Measurements from ENCODE around the gene MPC1.

MPC1 gene

DNA sequence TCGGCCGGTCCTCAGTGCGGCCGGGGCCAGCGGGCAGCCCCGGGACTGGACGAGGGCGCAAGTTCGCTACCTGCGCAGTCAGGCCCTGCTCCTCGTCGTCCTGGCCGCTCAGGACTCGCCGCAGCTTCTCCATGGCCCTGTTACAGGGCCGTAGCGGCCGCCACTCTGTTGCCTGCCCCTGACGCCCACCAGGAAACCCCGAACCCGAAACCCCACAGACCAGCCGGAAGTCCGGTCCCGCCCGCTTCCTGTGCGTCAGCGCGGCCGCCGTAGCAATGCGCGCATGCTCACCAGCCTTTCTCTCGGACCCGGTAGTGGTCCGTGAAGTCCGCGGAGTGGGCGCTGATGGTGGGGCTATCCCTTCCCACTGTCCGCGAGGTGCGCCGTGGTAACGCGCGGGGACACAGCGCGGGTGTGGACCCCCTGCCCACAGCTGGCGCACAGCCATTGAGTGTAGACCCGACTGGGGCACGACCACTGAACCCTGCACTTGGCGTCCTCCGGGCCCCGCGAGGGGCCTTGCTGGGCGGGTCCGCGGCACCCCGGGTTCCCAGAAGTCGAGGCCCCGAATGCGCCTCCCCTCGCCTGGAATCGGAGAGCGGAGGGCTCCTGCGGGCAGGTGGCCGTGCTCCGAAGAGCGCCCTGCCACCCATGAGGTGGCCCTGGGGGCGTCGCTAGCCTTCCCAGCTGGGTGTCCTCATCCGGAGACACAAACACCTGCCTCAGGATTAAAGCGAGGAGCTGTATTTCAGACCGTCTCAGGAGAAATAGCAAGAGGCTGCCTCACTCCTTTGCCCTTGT lies 40.2 kb downstream of the MPC1 start, which contains the start of gene SFT2D1:
SFT2D1 (minus strand) TSS at position 197 of the 801 bp plus-strand sequence; CDS start at position 133, 64 bp downstream.
- Mint-ChIP-seq H3K27ac (peak within 1 kb of the TSS; percentile 84), H3K27me3 (peaks cover 24% of the 10 kb centered on the region), H3K9me3 (no peaks in the 10 kb centered on the region), H3K4me1 (peaks cover 4% of the 10 kb centered on the region), H3K36me3 (peaks cover 10% of the 10 kb centered on the region), H3K4me3 (peak within 1 kb of the TSS; percentile 85)
- peak; percentile 86 for DNase-seq
- CTCF ChIA-PET, result interaction anchor here (0.8 to 0.9 kb wide), 2 partner anchors 39 kb away, joined by 3 to 4 read pairs; no protein-coding TSS in a partner anchor

DNA sequence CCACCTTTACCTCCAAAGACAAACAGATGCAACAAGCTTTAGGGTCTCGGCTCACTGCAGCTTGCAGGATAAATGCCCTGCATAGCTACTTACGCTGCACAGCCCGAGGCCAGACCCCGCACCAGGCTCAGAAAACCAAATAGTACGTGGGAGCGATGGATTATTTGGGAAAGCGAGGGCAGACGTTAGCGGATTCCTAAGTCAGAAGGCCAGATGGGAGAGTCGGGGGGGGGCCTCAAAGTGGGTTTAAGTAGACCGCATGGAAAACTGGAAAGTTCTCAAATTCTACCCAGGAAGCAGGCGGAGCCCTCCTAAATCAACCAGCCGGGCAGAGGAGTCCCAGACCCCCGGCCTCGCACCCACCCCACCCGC lies 40.8 kb downstream of the MPC1 start:
- Mint-ChIP-seq H3K9me3 (no peaks in the 10 kb centered on the region), H3K4me3 (peak overlapping the region; percentile 85), H3K36me3 (peaks cover 14% of the 10 kb centered on the region), H3K27me3 (peaks cover 21% of the 10 kb centered on the region), H3K27ac (peak overlapping the region; percentile 84), H3K4me1 (peaks cover 4% of the 10 kb centered on the region)
- CTCF ChIA-PET, result interaction anchor here (0.6 to 0.9 kb wide), 2 partner anchors 40 to 42 kb away, joined by 3 read pairs; no protein-coding TSS in a partner anchor
- no peak for DNase-seq

DNA sequence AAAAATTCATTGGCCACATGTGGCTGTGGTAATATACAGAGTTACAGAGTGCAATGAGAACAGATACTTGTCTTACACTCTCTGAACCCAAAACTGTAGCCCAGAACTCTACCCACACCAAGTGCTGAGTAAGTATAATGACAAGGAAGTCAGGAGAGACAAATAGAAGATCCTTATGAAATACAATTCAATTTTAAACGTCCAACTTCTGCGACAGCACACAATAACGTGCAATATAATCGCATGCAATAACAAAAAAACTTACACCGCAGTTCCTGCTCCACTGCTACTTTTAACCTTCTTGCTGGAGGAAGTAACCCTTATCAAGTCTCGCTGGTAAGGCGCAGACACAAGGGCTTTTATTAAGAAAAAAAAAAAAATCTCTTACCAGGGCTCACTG lies 41.3 kb downstream of the MPC1 start:
- peaks cover 4% of the 10 kb centered on the region for H3K4me1 Mint-ChIP-seq
- peaks cover 19% of the 10 kb centered on the region for H3K36me3 Mint-ChIP-seq
- H3K27me3 Mint-ChIP-seq, result peaks cover 17% of the 10 kb centered on the region
- no peaks in the 10 kb centered on the region for H3K9me3 Mint-ChIP-seq
- H3K27ac Mint-ChIP-seq, result peak overlapping the region; percentile 84
- peak overlapping the region; percentile 85 for H3K4me3 Mint-ChIP-seq
- CTCF ChIA-PET, result interaction anchor here (0.6 to 0.9 kb wide), 2 partner anchors 40 to 42 kb away, joined by 3 read pairs; no protein-coding TSS in a partner anchor
- DNase-seq, result no peak

DNA sequence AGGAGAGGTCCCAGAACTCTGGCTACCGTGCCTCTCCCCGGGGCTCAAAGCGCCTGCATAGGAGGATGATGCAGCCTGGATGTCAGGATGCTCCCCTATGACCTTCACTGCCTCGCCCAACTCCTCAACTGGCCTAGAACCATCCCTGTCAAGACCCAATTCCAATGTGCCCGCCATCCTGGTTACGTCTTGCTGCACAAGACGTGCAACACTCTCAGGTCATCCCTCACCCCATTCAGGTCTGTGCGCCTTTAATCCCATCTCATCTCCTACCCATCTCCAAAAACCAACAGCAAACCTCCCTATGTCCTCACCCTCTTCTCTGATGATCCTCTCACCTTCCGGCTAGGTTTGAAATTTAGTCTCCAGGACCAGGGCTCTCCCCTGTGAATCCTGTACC lies 43.9 kb downstream of the MPC1 start:
- Mint-ChIP-seq H3K27me3 (peaks cover 3% of the 10 kb centered on the region), H3K36me3 (peaks cover 38% of the 10 kb centered on the region), H3K27ac (no peak overlapping the region), H3K4me1 (peaks cover 26% of the 10 kb centered on the region), H3K4me3 (no peak overlapping the region), H3K9me3 (no peaks in the 10 kb centered on the region)
- CTCF ChIA-PET, result interaction anchor here (1.5 kb wide), 1 partner anchor 42 kb away, joined by 3 read pairs; no protein-coding TSS in a partner anchor
- DNase-seq, result no peak

DNA sequence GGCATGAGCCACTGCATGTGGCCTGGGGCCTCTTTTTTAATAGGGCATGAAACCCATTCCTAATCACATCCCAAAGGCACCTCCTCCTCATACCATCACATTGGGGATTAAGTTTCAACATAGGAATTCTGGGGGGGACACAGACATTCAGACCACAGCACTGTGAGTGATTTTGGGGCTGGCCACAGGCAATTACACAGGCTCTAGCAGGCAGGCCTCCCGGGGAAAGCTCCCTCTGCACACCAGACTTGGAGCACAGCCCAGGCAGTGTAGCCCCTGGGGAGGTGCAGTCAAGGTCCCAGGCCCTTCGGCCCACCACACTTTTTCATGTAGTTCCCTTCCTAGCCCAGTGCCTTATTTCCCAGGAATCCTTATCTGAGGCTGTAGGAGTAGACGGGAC lies 45.9 kb downstream of the MPC1 start:
- H3K4me3 Mint-ChIP-seq, result no peak overlapping the region
- H3K27me3 Mint-ChIP-seq, result peaks cover 8% of the 10 kb centered on the region
- no peak for DNase-seq
- H3K27ac Mint-ChIP-seq, result no peak overlapping the region
- no peaks in the 10 kb centered on the region for H3K9me3 Mint-ChIP-seq
- H3K4me1 Mint-ChIP-seq, result peaks cover 42% of the 10 kb centered on the region
- H3K36me3 Mint-ChIP-seq, result peaks cover 51% of the 10 kb centered on the region
- CTCF ChIA-PET, result interaction anchor here (1.3 kb wide), 1 partner anchor 24 kb away, joined by 3 read pairs; no protein-coding TSS in a partner anchor

DNA sequence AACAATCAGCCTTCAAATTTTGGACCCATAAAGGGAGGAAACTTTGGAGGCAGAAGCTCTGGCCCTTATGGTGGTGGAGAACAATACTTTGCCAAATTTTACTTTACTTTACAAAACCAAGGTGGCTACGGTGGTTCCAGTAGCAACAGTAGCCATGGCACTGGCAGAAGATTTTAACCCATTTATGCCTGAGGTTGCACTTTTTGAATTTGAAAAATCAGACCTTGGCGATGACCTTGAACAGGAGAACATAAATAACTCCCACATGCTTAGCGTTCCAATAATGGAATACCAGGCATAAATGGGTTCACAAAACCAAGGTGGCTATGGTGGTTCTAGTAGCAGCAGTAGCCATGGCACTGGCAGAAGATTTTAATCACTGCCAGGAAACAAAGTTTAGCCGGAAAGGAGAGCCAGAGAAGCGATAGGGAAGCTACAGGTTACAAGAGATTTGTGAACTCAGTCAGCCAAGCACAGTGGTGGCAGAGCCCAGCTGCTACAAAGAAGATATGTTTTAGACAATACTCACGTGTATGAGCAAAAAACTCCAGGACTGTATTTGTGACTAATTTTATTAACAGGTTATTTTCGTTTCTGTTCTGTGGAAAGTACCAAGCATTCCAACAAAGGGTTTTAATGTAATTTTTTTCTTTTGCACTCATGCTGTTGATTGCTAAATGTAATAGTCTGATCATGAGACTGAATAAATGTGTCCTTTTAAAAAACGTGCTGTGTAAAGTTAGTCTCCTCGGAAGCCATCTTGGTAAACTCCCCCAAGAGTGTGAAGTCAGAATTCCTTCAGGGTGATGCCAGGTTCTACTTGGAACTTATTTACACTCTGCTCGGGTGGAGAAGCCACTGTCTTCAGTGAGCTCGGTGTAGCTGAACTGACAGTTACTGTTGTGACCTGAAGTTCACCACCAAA lies 47.1 kb downstream of the MPC1 start:
- Mint-ChIP-seq H3K27me3 (peaks cover 8% of the 10 kb centered on the region), H3K36me3 (peaks cover 51% of the 10 kb centered on the region), H3K9me3 (no peaks in the 10 kb centered on the region), H3K4me1 (peaks cover 42% of the 10 kb centered on the region), H3K27ac (no peak overlapping the region), H3K4me3 (no peak overlapping the region)
- CTCF ChIA-PET, result interaction anchor here (0.9 kb wide), 1 partner anchor 66 kb away, joined by 3 read pairs; no protein-coding TSS in a partner anchor
- DNase-seq, result no peak

DNA sequence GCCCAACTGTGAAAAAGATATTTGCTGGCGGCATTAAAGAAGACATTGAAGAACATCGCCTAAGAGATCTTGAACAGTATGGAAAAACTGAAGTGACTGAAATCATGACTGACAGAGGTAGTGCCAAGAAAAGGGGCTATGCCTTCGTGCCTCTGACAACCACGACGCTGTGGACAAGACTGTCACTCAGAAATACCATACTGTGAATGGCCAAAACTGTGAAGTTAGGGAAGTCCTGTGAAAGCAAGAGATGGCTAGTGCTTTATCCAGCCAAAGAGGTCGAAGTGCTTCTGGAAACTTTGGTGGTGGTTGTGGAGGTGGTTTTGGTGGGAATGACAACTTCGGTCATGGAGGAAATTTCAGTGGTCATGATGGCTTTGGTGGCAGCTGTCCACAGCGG lies 47.9 kb downstream of the MPC1 start:
- Mint-ChIP-seq H3K36me3 (peaks cover 51% of the 10 kb centered on the region), H3K4me3 (no peak overlapping the region), H3K27ac (no peak overlapping the region), H3K27me3 (peaks cover 8% of the 10 kb centered on the region), H3K4me1 (peaks cover 42% of the 10 kb centered on the region), H3K9me3 (no peaks in the 10 kb centered on the region)
- CTCF ChIA-PET, result interaction anchor here (0.9 to 2.0 kb wide), 2 partner anchors 47 to 66 kb away, joined by 3 to 10 read pairs; no protein-coding TSS in a partner anchor
- DNase-seq, result no peak

DNA sequence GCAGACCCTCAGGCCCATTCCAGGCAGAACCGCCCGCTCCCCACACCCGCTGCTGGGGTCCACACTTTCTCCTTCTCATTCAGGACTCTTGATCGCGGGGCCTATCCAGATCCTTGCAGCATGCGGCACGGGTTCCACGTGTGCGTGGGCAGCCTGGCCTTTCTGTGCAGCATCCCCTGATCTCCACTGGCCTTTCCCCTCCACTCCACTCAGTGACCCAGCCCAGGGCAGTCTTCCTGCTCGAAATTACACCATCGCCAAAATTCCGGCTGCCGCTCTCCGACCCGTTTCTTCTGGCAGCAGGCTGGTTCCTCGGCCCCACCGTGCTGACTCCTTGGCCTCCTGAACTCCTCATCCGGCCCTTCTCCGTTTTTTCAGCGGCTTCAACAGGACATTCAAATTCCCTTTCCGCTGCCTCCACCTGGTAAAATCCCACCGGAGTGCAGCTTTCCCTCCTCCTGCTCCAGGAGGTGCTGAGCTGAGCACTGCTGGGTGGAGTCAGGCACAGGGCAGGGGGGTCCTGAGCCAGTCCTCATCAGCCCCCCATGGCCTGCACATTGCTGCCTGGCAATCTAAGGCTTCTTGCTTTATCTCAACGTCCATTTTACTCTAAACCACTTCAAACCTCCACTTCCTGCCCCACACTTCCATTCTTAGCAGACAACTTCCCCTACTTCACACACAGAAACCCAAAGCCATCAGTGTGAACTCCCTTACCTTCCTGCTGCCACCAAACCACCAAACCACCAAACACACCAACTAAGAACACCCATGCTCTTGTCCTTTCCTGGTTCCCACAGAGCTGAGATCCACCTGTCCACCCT lies 49.4 kb downstream of the MPC1 start:
- Mint-ChIP-seq H3K27me3 (peaks cover 8% of the 10 kb centered on the region), H3K4me1 (peaks cover 44% of the 10 kb centered on the region), H3K4me3 (peak overlapping the region; percentile 2), H3K27ac (peak overlapping the region; percentile 8), H3K36me3 (peaks cover 57% of the 10 kb centered on the region), H3K9me3 (no peaks in the 10 kb centered on the region)
- DNase-seq, result peak; percentile 63
- CTCF ChIA-PET, result interaction anchor here (1.1 to 2.0 kb wide), 2 partner anchors 20 to 48 kb away, joined by 3 to 10 read pairs; no protein-coding TSS in a partner anchor

DNA sequence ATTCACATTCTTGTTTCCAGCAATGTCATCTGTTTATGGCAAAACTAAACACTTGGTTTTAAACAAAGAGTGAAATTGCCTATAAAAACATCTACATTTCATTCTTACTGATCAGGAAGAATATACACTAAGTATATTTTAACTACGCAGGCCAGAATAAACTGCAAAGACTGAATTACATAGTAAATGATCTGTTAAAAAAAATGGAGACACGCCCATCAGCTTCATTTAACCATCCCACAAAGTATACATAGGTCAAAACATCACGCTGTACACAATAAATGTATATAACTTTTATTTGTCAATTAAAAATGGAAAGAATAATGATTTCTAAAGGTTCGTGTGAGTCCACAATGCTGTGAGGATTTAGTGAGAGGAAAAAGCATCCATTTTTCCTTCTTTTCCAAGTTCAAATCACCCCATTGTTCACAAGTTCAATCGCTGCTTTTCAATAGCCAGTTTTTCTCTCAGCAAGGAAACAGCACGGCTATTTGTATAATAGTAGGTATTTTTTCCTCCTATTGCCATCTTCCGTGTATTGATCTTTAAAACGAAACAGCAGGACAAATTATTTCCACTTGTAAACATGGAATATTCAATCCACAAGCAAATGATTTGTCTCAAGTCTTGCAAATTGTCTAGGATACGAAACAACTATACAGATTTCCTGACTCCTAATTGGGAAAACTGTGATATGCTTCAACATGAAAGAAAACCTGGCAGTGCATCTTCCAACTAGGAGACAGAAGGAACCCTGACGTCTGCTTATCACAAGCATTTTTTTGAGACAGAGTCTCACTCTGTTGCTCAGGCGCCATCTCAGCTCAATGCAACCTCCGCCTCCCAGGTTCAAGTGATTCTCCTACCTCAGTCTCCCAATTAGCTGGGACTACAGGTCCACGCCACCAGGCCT lies 51.0 kb downstream of the MPC1 start:
- peaks cover 8% of the 10 kb centered on the region for H3K27me3 Mint-ChIP-seq

DNA sequence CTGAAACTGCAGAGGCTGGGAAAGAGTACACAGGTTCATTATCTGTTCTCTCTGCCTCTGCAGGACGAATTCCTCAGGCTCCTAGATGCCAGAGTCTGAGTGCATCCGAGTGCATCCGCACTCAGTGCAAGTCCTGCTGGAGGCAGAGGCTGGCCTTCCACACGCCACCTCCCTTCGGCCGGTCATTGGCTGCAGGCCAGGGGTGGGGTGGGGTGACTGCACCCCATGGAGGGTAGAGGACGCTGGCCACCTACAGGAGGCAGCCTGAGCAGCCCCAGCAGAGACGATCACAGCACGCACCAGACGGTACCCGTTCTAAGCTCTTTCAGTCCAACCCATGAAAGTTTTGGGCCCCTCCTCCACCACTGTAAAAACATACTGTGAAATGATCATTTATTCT lies 52.1 kb downstream of the MPC1 start:
- no peaks in the 10 kb centered on the region for H3K9me3 Mint-ChIP-seq
- no peak for DNase-seq
- H3K4me1 Mint-ChIP-seq, result peaks cover 39% of the 10 kb centered on the region
- no peak overlapping the region for H3K27ac Mint-ChIP-seq
- H3K27me3 Mint-ChIP-seq, result peaks cover 8% of the 10 kb centered on the region
- CTCF ChIA-PET, result no interaction called here
- peaks cover 42% of the 10 kb centered on the region for H3K36me3 Mint-ChIP-seq
- no peak overlapping the region for H3K4me3 Mint-ChIP-seq

More for the DNA sequence above, 51.0 kb downstream of the MPC1 start:
- peaks cover 44% of the 10 kb centered on the region for H3K4me1 Mint-ChIP-seq
- H3K36me3 Mint-ChIP-seq, result peaks cover 46% of the 10 kb centered on the region
- CTCF ChIA-PET, result no interaction called here
- no peak overlapping the region for H3K4me3 Mint-ChIP-seq
- no peak for DNase-seq
- no peaks in the 10 kb centered on the region for H3K9me3 Mint-ChIP-seq
- H3K27ac Mint-ChIP-seq, result no peak overlapping the region

DNA sequence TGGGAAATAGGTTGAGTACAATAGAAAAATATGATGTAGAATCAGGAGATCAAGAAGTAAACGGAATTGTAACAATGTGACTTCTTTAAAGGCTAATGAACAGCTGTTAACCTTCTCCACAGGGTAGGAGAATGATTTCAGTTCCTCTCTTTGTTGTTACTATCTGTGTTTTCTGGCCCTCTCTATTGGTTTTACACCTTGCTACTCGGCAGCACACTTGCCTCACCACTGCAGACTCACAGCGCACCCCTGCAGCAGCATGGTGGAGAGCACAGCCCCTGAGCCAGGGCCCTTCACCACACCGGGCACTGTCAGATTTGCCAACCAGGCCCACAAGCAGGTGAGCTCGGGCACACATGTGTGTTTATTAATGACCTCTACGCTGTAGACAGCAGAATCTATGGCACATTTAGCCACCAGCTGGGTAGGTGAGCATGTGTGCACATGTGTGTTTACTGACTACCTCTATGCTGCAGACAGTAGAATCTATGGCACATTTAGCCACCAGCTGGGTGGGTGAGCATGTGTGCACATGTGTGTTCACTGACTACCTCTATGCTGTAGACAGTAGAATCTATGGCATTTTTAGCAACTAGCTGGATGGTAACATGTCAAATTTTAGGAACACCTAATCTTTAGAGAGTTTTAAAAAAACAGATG lies 57.2 kb downstream of the MPC1 start:
- no peak overlapping the region for H3K27ac Mint-ChIP-seq
- CTCF ChIA-PET, result interaction anchor here (0.6 to 1.0 kb wide), 2 partner anchors 12 to 18 kb away, joined by 3 to 4 read pairs; no protein-coding TSS in a partner anchor

DNA sequence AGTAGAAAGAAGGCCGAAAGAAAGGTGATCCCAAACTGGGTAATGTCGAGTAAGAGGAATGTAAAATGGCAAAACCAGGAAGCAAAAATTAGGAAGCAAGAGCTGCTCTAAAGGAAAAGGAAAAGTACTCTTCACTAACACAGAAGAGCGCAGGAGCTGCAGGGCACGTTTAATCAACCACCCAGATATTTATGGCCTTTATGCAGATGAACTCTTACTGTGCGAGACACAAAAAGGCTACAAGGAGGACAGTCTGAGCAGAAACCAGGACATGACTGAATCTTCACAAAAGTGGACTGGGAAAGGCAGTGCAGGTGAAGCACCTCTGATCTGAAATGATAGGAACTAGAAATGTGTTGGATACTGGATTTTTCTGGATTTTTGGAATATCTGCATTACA lies 59.3 kb downstream of the MPC1 start:
- DNase-seq, result no peak
- CTCF ChIA-PET, result interaction anchor here (0.9 to 1.2 kb wide), 2 partner anchors 10 to 58 kb away, joined by 4 to 5 read pairs; no protein-coding TSS in a partner anchor
- H3K36me3 Mint-ChIP-seq, result peaks cover 28% of the 10 kb centered on the region
- H3K4me1 Mint-ChIP-seq, result no peaks in the 10 kb centered on the region
- no peak overlapping the region for H3K27ac Mint-ChIP-seq
- no peaks in the 10 kb centered on the region for H3K27me3 Mint-ChIP-seq
- H3K4me3 Mint-ChIP-seq, result no peak overlapping the region
- H3K9me3 Mint-ChIP-seq, result no peaks in the 10 kb centered on the region

More for the DNA sequence above, 57.2 kb downstream of the MPC1 start:
- no peaks in the 10 kb centered on the region for H3K27me3 Mint-ChIP-seq
- no peak for DNase-seq
- no peaks in the 10 kb centered on the region for H3K9me3 Mint-ChIP-seq
- H3K36me3 Mint-ChIP-seq, result peaks cover 33% of the 10 kb centered on the region
- H3K4me1 Mint-ChIP-seq, result peaks cover 2% of the 10 kb centered on the region
- no peak overlapping the region for H3K4me3 Mint-ChIP-seq
